ENCODE measurements around the gene LSAMP.

LSAMP gene

DNA sequence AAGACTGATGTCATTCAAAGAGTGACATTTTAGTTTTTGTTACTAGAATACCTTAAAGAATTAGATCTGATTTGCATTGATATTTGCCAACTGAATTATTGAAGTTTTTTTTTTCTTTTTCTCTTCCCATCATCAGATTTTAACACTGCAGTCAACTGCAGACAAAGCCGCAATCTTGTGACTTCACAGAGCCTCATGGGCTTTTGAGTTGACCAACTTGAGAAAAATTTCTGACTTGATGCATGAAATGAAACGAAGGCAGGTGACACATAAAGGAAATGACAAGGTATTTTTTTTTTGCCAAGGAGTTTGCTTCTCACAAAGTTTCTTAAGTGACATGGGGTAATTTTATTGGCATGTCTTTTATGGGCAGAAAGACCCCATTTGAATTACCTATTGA lies 438.3 kb downstream of the LSAMP start:
- no peak overlapping the region for H3K27ac ChIP-seq (ENCODE audit: extremely low read depth, low read depth, low read length)
- H3K4me3 ChIP-seq (ENCODE audit: low read depth, low read length) = no peak overlapping the region
- CTCF ChIA-PET = no interaction called here
- no peaks in the 10 kb centered on the region for H3K9me3 ChIP-seq (ENCODE audit: control insufficient read depth, insufficient read depth, low read depth, low read length)
- no peaks in the 10 kb centered on the region for H3K4me1 ChIP-seq (ENCODE audit: control insufficient read depth, insufficient read depth, low read length)
- TF ChIP-seq ZNF121 (tag by site-specific recombination; IDR thresholded peaks at IDR 0.05) = no peak
- no peak for TF ChIP-seq KLF10 (tag by site-specific recombination; IDR thresholded peaks at IDR 0.05)
- TF ChIP-seq ZNF302 (tag by site-specific recombination; IDR thresholded peaks at IDR 0.05; ENCODE audit: low read depth) = no peak
- no peak for TF ChIP-seq ZNF114 (tag by site-specific recombination; IDR thresholded peaks at IDR 0.05)
- no peak for TF ChIP-seq HOXC10 (CRISPR knock-in tag; IDR thresholded peaks at IDR 0.05)
- no peak for TF ChIP-seq KLF1 (tag by site-specific recombination; IDR thresholded peaks at IDR 0.05)
- no peak for TF ChIP-seq ZFP69B (tag by site-specific recombination; IDR thresholded peaks at IDR 0.05)
- TF ChIP-seq SP3 (tag by site-specific recombination; IDR thresholded peaks at IDR 0.05) = no peak
- TF ChIP-seq, protein P1, sequence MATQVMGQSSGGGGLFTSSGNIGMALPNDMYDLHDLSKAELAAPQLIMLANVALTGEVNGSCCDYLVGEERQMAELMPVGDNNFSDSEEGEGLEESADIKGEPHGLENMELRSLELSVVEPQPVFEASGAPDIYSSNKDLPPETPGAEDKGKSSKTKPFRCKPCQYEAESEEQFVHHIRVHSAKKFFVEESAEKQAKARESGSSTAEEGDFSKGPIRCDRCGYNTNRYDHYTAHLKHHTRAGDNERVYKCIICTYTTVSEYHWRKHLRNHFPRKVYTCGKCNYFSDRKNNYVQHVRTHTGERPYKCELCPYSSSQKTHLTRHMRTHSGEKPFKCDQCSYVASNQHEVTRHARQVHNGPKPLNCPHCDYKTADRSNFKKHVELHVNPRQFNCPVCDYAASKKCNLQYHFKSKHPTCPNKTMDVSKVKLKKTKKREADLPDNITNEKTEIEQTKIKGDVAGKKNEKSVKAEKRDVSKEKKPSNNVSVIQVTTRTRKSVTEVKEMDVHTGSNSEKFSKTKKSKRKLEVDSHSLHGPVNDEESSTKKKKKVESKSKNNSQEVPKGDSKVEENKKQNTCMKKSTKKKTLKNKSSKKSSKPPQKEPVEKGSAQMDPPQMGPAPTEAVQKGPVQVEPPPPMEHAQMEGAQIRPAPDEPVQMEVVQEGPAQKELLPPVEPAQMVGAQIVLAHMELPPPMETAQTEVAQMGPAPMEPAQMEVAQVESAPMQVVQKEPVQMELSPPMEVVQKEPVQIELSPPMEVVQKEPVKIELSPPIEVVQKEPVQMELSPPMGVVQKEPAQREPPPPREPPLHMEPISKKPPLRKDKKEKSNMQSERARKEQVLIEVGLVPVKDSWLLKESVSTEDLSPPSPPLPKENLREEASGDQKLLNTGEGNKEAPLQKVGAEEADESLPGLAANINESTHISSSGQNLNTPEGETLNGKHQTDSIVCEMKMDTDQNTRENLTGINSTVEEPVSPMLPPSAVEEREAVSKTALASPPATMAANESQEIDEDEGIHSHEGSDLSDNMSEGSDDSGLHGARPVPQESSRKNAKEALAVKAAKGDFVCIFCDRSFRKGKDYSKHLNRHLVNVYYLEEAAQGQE (tag by site-specific recombination; IDR thresholded peaks at IDR 0.05) = no peak
- no peak for TF ChIP-seq YY1 (tag by site-specific recombination; IDR thresholded peaks at IDR 0.05)
- TF ChIP-seq, protein P2, sequence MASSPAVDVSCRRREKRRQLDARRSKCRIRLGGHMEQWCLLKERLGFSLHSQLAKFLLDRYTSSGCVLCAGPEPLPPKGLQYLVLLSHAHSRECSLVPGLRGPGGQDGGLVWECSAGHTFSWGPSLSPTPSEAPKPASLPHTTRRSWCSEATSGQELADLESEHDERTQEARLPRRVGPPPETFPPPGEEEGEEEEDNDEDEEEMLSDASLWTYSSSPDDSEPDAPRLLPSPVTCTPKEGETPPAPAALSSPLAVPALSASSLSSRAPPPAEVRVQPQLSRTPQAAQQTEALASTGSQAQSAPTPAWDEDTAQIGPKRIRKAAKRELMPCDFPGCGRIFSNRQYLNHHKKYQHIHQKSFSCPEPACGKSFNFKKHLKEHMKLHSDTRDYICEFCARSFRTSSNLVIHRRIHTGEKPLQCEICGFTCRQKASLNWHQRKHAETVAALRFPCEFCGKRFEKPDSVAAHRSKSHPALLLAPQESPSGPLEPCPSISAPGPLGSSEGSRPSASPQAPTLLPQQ (tag by site-specific recombination; IDR thresholded peaks at IDR 0.05) = no peak
- no peak for TF ChIP-seq ZNF324 (tag by site-specific recombination; IDR thresholded peaks at IDR 0.05)
- TF ChIP-seq ZNF629 (tag by site-specific recombination; IDR thresholded peaks at IDR 0.05) = no peak
- TF ChIP-seq, protein P3, sequence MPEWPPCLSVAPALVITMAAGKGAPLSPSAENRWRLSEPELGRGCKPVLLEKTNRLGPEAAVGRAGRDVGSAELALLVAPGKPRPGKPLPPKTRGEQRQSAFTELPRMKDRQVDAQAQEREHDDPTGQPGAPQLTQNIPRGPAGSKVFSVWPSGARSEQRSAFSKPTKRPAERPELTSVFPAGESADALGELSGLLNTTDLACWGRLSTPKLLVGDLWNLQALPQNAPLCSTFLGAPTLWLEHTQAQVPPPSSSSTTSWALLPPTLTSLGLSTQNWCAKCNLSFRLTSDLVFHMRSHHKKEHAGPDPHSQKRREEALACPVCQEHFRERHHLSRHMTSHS (tag by site-specific recombination; IDR thresholded peaks at IDR 0.05) = no peak
- no peaks in the 10 kb centered on the region for H3K36me3 ChIP-seq (ENCODE audit: control insufficient read depth in 2 of 2, insufficient read depth in 1 of 2, low read length in 2 of 2)
- POLR2A ChIA-PET = no interaction called here

DNA sequence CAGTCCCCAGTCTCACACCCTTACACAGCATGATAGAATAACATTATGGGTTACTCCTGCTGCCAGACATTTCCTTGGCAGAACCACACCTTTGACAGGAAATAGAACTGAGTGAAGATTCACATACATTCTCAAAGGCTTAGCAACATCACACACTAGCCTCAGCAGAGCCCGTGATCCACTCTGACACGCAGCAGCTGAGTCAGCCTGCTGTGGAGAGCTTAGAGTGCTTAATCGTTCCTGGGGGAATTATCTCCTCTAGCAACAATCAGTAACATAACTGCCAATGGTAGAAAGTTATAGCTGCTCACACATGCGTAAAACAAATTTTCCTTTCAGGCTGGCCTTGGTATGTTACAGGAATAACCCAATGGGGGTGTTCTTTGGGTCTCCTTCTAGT lies 439.9 kb downstream of the LSAMP start:
- Histone ChIP-seq H3K36me3 (ENCODE audit: control insufficient read depth in 2 of 2, insufficient read depth in 1 of 2, low read length in 2 of 2) (no peaks in the 10 kb centered on the region), H3K27ac (ENCODE audit: extremely low read depth, low read depth, low read length) (no peak overlapping the region), H3K9me3 (ENCODE audit: control insufficient read depth, insufficient read depth, low read depth, low read length) (no peaks in the 10 kb centered on the region), H3K4me3 (ENCODE audit: low read depth, low read length) (no peak overlapping the region), H3K4me1 (ENCODE audit: control insufficient read depth, insufficient read depth, low read length) (no peaks in the 10 kb centered on the region)
- POLR2A ChIA-PET = no interaction called here
- CTCF ChIA-PET = no interaction called here
- TF ChIP-seq ZNF366 (tag by site-specific recombination; conservative IDR thresholded peaks at IDR 0.05) (0 out of 2 replicates have a peak, but pooled peaks have one; percentile 18), ZNF677 (tag by site-specific recombination; IDR thresholded peaks at IDR 0.05) (no peak)

DNA sequence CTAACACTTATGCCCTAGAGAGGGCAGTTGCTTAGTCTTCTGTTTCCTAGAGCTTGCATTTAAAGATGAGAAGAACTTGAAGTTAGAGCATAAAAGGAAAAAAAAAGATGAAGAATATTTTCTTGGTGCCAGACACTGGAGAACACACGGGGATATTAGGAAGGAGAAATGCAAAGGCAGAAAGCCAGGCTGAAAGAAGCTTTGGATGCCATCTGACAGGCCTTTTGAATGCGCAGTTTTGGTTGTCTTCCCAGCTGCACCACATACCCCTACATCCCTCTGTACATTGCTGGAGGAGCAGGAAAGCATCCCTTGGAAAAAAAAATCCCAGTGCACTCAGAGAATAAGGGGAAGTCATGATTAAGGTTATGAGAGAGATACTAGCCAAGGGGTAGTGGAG lies 443.1 kb downstream of the LSAMP start:
- no peaks in the 10 kb centered on the region for H3K4me1 ChIP-seq (ENCODE audit: control insufficient read depth, insufficient read depth, low read length)
- no peak for TF ChIP-seq HOXC10 (CRISPR knock-in tag; IDR thresholded peaks at IDR 0.05)
- TF ChIP-seq, protein P4, sequence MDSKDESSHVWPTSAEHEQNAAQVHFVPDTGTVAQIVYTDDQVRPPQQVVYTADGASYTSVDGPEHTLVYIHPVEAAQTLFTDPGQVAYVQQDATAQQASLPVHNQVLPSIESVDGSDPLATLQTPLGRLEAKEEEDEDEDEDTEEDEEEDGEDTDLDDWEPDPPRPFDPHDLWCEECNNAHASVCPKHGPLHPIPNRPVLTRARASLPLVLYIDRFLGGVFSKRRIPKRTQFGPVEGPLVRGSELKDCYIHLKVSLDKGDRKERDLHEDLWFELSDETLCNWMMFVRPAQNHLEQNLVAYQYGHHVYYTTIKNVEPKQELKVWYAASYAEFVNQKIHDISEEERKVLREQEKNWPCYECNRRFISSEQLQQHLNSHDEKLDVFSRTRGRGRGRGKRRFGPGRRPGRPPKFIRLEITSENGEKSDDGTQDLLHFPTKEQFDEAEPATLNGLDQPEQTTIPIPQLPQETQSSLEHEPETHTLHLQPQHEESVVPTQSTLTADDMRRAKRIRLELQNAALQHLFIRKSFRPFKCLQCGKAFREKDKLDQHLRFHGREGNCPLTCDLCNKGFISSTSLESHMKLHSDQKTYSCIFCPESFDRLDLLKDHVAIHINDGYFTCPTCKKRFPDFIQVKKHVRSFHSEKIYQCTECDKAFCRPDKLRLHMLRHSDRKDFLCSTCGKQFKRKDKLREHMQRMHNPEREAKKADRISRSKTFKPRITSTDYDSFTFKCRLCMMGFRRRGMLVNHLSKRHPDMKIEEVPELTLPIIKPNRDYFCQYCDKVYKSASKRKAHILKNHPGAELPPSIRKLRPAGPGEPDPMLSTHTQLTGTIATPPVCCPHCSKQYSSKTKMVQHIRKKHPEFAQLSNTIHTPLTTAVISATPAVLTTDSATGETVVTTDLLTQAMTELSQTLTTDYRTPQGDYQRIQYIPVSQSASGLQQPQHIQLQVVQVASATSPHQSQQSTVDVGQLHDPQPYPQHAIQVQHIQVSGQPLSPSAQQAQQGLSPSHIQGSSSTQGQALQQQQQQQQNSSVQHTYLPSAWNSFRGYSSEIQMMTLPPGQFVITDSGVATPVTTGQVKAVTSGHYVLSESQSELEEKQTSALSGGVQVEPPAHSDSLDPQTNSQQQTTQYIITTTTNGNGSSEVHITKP (tag by site-specific recombination; IDR thresholded peaks at IDR 0.05) = no peak
- no peak for TF ChIP-seq SP7 (tag by site-specific recombination; IDR thresholded peaks at IDR 0.05)
- no peak for TF ChIP-seq ZNF654 (tag by site-specific recombination; IDR thresholded peaks at IDR 0.05; ENCODE audit: low read depth)
- no peak for TF ChIP-seq ZSCAN23 (tag by site-specific recombination; IDR thresholded peaks at IDR 0.05)
- TF ChIP-seq ZNF514 (tag by site-specific recombination; IDR thresholded peaks at IDR 0.05) = no peak
- no peak for TF ChIP-seq ZNF785 (tag by site-specific recombination; IDR thresholded peaks at IDR 0.05)

More for the DNA sequence above, 443.1 kb downstream of the LSAMP start:
- Histone ChIP-seq H3K4me3 (ENCODE audit: low read depth, low read length) (no peak overlapping the region), H3K36me3 (ENCODE audit: control insufficient read depth in 2 of 2, insufficient read depth in 1 of 2, low read length in 2 of 2) (no peaks in the 10 kb centered on the region), H3K27ac (ENCODE audit: extremely low read depth, low read depth, low read length) (no peak overlapping the region), H3K9me3 (ENCODE audit: control insufficient read depth, insufficient read depth, low read depth, low read length) (no peaks in the 10 kb centered on the region)
- POLR2A ChIA-PET = no interaction called here
- CTCF ChIA-PET = no interaction called here
